GM18868 (cell line): ENCODE data around the gene TRIM9.
A peak's percentile ranks its signal among the peaks of the same experiment; 100 is the strongest.

Source experiments
- ATAC-seq: cut with Tn5 transposase; IDR thresholded peaks from one replicate; pipeline ENCODE4 v1.9.1; 2021; ENCODE audit warnings: mild to moderate bottlenecking, moderate library complexity; ENCODE audit not compliant: unreplicated experiment

TRIM9 gene

GRCh38 chr14:51094901-51095853 is at the start of gene TRIM9:
Gene TRIM9 (minus strand): TSS chr14:51095105. CDS start chr14:51094939, 166 bp downstream.
- peak; percentile 99 for ATAC-seq

GRCh38 chr14:51140856-51141255 is 46.0 kb upstream of the TRIM9 start:
- no peak for ATAC-seq

- no peak for ATAC-seq
Measured at GRCh38 chr14:51140338-51140737, 45.4 kb upstream of the TRIM9 start.

- no peak for ATAC-seq
Measured at GRCh38 chr14:51139121-51139681, 44.3 kb upstream of the TRIM9 start.

GRCh38 chr14:51138404-51139103 is 43.6 kb upstream of the TRIM9 start:
- no peak for ATAC-seq

- ATAC-seq = no peak
Measured at GRCh38 chr14:51131516-51131915, 36.6 kb upstream of the TRIM9 start.

GRCh38 chr14:51129130-51129529 is 34.2 kb upstream of the TRIM9 start:
- ATAC-seq = no peak

- no peak for ATAC-seq
Measured at GRCh38 chr14:51124029-51124428, 29.1 kb upstream of the TRIM9 start.

- no peak for ATAC-seq
Measured at GRCh38 chr14:51121096-51121495, 26.2 kb upstream of the TRIM9 start.

GRCh38 chr14:51119411-51120051 is 24.6 kb upstream of the TRIM9 start:
- no peak for ATAC-seq

- ATAC-seq = no peak
Measured at GRCh38 chr14:51118993-51119392, 24.1 kb upstream of the TRIM9 start.

- ATAC-seq = no peak
Measured at GRCh38 chr14:51117593-51117992, 22.7 kb upstream of the TRIM9 start.

- ATAC-seq = no peak
Measured at GRCh38 chr14:51116682-51117081, 21.8 kb upstream of the TRIM9 start.

GRCh38 chr14:51109651-51110050 is 14.7 kb upstream of the TRIM9 start:
- no peak for ATAC-seq

GRCh38 chr14:51107801-51108200 is 12.9 kb upstream of the TRIM9 start:
- no peak for ATAC-seq

GRCh38 chr14:51104467-51104866 is 9.6 kb upstream of the TRIM9 start:
- ATAC-seq = no peak

GRCh38 chr14:51097287-51097686 is 2.4 kb upstream of the TRIM9 start:
- ATAC-seq = no peak

- no peak for ATAC-seq
Measured at GRCh38 chr14:51096870-51097269, 2.0 kb upstream of the TRIM9 start.

- ATAC-seq = no peak
Measured at GRCh38 chr14:51095854-51096823, 1.2 kb upstream of the TRIM9 start.

- ATAC-seq = no peak
Measured at GRCh38 chr14:51094282-51094821, 553 bp downstream of the TRIM9 start.
